Germinal center (tissue), 1 donor: ENCODE results near the gene WDR36.
"Not testable (repeated sequence)": the region's sequence is repeated elsewhere in the genome, so short reads cannot be mapped to it uniquely, and the experiment has no call there.

Experiments
- DNase-seq: peaks from one replicate; pipeline ENCODE4 v3.0.0; 2012; ENCODE audit warnings: mixed read lengths, low spot score

The WDR36 gene

GRCh38 chr5:111138096-111138495 lies 45.9 kb downstream of the WDR36 start:
- no peak for DNase-seq

GRCh38 chr5:111141471-111141870 lies 49.3 kb downstream of the WDR36 start:
- not testable (repeated sequence) for DNase-seq

DNA sequence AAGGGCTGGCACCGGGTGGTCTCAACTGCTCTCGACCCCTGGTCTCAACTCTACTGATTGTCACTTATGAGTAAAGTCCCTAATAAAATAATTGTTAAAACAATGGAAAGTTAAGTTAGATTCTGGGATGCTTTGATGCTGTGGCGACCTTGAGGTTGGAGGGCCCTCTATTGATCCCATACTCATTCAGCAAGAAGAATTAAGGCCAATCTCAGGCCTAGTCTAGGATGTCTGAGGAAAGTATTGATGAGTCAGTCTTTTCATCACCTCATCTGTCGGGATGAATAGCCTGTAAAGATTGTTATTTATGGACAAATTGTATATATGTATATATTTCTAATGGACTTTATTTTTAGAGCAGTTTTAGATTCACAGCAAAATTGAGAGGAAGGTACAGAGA lies 50.8 kb downstream of the WDR36 start:
- DNase-seq = no peak

DNA sequence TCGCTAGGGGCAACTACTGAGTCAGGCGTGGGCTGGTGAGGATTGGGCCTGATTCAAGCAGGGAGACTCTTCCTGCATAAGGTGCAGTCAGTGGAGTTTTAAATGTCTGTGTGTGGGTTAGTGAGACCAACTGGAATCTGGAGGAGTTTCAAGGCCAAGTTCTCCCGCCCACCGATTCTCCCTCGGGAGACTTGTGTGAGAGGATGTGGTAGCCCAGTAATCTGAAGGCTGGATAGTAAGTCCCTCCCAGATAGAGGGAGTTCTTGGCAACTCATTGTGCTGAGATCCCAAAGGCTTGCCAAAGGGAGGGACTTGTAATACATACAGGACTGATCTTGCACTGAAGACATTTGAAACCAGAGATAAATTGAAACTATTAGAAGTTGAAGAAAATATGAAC lies 51.8 kb downstream of the WDR36 start:
- DNase-seq = no peak

DNA sequence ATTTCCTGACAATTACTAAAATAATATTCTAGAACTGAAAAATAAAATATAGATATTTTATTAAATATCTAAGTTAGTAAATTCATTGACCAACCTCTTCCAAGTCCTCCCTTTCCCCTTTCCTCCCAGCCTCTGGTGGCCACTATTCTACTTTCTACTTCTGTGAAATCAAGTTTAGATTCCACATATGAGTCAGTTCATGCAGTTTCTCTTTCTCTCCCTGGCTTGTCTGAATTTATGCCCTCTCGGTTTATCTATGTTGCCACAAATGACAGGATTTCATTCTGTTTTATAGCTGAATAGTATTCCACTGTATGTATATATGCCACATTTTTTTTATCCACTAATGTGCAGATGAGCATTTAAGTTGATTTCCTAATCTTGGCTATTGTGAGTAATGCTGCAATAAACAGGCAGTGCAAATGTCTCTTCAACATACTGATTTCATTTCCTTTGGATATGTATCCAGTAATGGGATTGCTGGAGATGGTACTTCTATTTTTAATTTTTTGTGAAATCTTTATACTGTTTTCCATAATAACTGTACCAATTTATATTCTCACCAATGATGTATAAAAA lies 52.3 kb downstream of the WDR36 start:
- DNase-seq = no peak

DNA sequence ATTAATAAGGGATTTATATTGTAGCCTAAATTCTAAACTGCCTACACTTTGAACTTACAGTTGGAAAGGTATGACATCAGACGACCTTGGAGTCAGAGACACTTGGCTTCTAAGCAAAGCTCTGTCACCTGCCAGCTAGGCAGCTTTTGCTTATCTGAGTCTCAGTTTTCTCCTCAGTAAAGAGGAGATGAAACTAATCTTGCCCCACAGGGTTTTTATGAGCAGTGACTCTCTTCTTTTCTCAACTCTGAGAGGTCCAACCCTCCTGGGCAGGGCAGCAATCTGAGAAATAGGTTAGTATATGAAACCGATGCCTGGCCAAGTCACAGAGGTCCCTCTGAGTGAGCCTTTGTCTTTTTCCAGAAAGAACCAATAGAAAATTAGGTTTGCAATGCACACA lies 53.9 kb downstream of the WDR36 start:
- DNase-seq = no peak

DNA sequence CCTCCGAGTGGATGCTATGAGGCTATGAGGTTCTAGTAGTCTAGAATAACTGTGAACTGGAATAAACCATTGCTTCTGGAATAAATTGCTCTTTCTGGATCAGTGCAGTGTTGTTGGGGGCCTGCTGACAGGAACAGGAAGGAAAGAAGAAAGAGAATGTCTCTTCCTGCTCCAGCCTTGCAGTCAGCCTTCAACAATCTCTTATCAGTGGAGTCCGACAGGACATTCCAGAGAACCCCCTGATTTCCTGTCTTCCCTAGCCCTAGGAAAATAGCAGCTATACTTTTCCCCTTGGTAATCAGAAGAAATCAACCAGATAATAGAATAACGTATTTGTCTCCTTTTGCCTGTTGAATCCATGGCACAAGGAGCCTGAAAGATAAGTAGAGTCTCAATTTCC lies 55.4 kb downstream of the WDR36 start:
- no peak for DNase-seq

- DNase-seq = no peak
Observed at GRCh38 chr5:111151998-111152397, 59.9 kb downstream of the WDR36 start.

- DNase-seq = no peak
Observed at GRCh38 chr5:111153483-111153882, 61.3 kb downstream of the WDR36 start.

DNA sequence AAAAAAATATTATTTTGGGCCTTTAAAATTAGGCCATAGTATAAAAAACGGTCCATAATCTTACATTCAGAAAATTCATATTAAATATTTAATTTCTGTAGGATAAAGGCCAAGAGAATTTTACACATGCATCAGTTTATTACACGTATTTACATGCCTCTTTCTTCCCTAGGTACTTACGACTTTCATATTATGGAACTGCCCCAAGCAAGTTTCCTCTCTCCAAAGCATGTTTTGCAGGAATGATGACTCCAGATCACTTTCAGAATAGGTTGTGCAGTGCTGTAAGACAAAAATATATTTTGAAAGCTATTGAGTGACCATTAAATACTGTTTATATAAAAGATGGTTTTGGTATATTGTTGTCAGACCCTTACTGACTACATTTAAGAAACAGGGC lies 61.8 kb downstream of the WDR36 start:
- DNase-seq = no peak

GRCh38 chr5:111158105-111158744 lies 66.1 kb downstream of the WDR36 start:
- peak; percentile 44 for DNase-seq

DNA sequence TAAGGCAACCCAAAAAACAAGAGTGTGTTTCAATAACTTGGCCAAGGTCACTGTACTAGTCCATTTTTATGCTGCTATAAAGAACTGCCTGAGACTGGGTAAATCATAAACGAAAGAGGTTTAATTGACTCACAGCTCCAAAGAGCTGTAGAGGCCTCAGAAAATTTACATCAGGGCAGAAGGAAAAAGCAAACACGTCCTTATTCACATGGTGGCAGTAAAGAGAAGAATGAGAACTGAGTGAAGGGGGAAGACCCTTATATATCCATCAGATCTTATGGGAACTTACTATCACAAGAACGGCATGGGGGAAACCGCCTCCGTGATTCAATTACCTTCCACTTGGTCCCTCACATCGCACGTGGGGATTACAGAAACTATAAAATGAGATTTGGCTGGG lies 67.7 kb downstream of the WDR36 start:
- DNase-seq = no peak

DNA sequence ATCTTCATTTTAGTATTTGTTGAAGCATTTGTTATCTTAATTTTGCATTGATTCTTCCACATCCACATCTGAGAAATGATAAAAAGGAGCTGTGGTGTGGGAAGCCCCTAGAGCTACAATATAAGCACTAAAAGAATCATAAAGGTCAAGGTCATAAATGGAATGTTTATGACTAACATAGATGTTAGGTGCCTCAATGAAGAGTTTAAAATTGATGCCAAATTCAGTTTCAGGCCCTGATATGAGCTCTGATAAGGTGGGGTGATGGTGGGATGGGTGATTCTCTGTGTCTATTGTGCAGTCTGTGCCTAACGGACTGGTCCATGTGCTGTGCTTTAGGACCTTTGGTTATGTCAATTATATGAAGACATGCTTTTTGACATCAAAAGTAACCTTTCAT lies 70.9 kb downstream of the WDR36 start:
- no peak for DNase-seq

GRCh38 chr5:111165058-111165457 lies 72.9 kb downstream of the WDR36 start:
- no peak for DNase-seq

GRCh38 chr5:111167551-111167950 lies 75.4 kb downstream of the WDR36 start:
- no peak for DNase-seq

DNA sequence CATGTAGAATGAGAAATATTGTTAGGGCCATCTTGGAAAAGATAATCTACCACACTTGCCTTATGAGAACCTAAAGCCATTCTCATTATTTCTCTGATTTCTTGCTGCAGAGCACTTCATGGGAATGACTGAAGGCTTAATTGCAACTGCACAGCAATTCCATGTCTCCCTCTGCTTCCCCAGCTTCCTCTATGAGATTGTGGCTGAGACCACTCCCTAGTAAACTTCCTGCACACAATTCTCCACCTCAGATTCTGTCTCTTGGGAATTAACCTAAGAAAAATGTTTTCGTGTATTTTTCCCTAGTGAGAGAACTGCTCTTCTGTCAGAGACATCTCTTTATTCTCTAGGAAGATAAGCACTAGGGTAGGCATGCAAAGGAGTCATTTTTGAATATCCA lies 76.5 kb downstream of the WDR36 start:
- no peak for DNase-seq

DNA sequence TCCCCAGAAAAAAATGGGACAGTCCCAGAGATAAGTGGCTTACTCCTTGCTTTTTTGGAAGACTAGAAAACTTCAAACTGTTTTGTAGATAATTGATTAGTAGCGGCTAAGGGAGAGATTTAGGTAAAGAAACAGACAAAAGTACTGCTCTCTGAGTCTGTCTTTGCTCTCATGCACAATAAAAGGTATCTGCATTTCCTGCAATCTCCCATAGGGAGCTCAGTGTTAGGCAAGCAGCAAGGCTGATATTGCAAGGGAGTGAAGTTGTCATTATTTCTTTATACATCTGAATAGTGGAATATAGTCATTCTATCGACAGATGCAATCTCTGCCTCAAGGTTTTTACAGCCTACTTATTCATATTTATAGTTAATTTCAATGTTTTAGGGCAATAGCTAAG lies 77.1 kb downstream of the WDR36 start:
- no peak for DNase-seq

GRCh38 chr5:111170279-111170678 lies 78.1 kb downstream of the WDR36 start:
- DNase-seq = no peak

DNA sequence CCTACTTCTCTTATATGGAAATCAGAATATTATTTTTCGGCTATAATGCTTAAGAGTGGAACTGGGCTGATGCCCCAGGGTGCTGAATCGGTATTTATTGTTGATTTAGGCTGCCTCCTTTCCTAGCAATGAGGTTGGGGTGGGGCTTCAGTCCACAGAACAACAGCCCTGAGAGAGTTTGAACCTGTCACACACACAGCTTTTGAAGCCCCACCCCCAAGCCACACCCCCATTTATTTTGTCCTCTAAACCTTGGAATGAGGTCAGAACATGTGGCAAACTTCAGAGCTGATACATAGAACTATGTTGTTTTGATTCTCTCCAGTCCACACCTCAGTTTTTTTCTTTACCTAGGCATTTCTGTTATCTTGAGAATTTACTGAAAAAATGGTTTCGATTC lies 80.4 kb downstream of the WDR36 start:
- no peak for DNase-seq

- DNase-seq = no peak
Observed at GRCh38 chr5:111173476-111173875, 81.3 kb downstream of the WDR36 start.
